NCI-H1417 treated with DMSO at 0.1 percent for 48 hours (cell line): Measurements from ENCODE around the gene NPC1L1.
"Not testable (repeated sequence)": the region's sequence is repeated elsewhere in the genome, so short reads cannot be mapped to it uniquely, and the experiment has no call there.

ENCODE experiments used
- DNase-seq: peaks from one replicate; lab custom pipeline; 2025; lab: John Stamatoyannopoulos, UW

NPC1L1 gene

DNA sequence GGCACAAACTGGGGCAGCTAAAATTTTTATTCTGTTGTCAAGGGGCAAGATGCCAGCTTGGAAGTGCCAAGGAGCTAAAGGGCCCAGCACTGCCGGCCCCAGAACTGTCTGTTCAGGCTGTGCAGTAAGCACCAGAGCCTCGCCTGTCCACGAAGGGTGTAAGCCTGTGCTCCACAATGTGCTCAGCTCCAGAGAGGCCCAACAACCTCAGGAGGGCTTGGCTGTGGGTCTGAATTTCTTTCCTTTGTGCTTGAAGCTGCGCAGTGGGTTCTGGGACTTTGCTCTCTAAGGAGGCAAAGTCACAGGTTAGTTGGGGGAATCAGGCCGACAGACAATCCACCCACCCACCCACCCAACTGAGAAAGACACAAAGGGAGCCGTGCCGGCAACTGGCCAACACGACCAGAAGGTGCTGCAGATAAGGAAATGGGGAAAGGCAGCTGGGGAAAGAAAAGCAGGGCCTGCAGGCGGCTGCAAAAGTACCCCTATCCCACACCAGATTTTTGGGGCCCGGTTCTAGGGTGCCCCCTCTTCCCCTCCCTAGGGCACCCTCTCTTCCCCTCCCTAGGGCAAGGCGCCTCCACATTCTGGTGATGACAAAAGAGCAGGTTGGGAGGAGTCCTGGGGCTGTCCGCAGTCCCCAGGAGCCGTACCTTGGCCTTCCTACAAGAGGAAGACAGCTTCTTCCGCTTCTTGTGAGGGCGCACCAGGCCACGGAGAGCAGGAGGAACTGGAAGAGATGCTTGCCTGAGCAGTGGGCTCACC lies 24.8 kb upstream of the NPC1L1 start:
- DNase-seq = no peak

- no peak for DNase-seq
Measured at GRCh38 chr7:44565097-44565794, 24.1 kb upstream of the NPC1L1 start.

DNA sequence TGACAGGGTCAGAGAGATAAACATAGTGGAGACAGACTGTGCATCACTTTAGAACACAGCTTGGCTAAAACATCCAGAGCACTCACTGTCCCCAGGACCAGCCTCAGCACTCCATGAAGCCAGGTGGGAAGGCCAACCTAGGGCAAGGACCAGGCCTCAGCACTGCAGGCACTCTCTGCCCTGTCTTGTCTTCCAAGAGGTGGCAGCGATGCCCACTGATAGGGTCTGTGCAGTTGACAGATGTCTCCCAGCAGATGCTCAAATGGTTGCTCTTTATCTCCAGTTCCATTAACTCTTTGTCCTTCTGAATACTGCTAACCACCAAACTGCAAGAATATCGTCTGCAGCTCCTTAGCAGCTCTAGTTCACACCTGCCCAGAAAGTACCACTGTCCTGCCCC lies 23.5 kb upstream of the NPC1L1 start:
- DNase-seq = no peak

- DNase-seq = no peak
Measured at GRCh38 chr7:44563171-44563679, 22.1 kb upstream of the NPC1L1 start.

DNA sequence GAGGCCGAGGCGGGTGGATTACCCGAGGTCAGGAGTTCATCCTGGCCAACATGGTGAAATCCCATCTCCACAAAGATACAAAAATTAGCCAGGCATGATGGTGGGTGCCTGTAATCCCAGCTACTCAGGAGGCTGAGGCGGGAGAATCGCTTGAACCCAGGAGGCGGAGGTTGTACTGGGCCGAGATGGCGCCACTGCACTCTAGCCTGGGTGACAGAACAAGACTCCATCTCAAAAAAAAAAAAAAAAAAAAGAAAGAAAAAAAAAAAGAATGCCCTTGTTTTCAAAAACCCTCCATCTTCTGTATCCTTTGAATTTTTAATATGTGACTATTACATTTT lies 21.5 kb upstream of the NPC1L1 start:
- not testable (repeated sequence) for DNase-seq

DNA sequence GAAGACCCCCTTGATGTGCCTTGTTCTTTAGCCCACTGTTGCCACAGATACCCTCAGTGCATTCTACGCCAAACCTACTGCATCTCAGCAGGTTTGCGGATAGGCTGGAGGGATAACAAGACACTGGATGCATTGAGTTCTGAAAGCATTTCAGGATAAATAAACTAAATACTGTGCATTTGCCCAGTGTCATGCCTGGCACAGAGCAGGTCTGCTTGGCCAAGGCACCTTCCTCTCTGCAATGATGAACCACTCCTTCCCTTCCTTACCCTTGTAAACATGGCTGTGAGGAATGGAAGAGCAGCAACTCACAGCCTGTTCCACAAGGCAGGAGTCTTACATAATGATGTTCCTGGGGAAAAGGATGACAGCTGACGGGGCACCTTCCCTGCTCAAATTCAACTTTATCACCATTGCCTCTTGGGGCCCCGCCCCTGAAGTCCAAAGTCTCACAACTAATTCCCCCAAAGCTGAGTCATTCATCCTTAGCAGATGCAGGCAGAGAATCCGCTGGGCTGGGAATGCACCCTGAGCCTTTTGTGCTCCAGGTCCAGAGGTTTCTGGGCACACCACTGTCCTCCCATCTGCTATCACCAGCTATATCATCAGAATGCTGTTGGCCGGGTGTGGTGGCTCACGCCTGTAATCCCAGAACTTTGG lies 21.0 kb upstream of the NPC1L1 start:
- DNase-seq = no peak

GRCh38 chr7:44561481-44561880 lies 20.4 kb upstream of the NPC1L1 start:
- DNase-seq = no peak

- DNase-seq = no peak
Measured at GRCh38 chr7:44559485-44559884, 18.4 kb upstream of the NPC1L1 start.

- no peak for DNase-seq
Measured at GRCh38 chr7:44557485-44557884, 16.4 kb upstream of the NPC1L1 start.

DNA sequence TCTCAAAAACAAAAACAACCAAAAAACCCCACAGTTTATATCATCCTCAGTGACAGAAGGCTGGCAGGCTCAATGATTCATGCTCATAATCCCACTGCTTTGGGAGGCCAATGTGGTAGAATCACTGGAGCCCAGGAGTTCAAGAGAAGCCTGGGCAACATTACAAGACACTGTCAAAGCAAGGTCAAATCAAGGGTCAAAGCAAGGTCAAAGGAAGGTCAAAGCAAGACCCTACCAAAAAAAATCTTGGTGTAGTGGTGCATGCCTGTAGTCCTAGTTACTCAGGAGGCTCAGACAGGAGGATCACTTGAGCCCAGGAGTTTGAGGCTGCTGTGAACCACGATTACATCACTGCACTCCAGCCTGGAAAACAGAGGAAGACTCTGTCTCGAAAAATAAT lies 14.2 kb upstream of the NPC1L1 start:
- DNase-seq = no peak

- DNase-seq = not testable (repeated sequence)
Measured at GRCh38 chr7:44552473-44553005, 11.4 kb upstream of the NPC1L1 start.

GRCh38 chr7:44549457-44549856 lies 8.3 kb upstream of the NPC1L1 start:
- DNase-seq = no peak

DNA sequence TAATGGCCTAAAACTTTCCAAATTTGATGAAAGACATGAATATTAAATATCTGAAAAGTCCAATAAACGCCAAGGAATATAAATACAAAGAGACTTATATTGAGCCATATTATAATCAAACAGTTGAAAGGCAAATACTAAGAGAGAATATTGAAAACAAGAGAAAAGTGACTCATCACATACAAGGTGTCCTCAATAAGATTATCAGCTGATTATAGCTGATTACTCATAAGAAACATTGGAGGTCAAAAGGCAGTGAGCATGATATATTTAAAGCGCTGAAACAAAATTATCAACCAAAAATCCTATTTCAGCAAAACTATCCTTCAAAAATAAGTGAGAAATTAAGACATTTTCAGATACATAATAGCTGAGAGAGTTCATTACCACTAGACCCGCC lies 7.8 kb upstream of the NPC1L1 start:
- DNase-seq = no peak

GRCh38 chr7:44547536-44548231 lies 6.6 kb upstream of the NPC1L1 start:
- DNase-seq = no peak

DNA sequence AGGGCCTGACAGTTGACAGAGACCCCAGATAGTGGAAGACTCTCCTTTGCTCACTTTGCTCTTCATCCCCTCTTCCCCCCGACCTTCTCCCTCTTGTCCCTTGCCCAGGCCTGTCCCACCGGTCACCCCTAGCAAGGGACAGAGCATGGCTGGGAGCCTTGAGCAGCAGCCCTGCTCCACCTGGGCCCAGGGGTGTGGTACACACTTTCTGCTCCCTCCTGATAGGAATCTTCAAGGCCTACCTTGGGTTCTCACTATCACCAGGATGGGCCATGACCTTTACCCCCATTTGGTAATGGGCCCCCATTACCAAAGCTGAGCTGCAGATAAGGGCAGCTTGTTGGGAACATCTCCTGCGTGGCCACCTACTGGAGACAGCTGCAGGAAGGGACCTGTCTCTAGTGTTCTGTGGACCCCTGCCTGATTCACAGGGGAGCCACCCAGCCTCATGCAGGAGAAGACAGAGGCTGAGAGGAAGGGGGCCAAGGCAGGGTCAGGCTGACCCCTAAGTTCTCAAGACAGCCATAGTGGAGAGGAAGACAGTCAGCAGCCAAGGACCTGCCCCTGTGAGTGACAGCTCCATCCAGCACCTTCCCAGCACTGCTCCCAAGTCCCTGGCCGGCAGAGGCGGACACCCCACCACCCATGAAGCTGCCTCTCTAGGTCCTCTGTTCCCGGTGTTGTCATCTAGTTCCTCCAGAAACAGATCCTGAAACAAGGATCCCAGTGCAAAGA lies 913 bp upstream of the NPC1L1 start:
- DNase-seq = no peak

DNA sequence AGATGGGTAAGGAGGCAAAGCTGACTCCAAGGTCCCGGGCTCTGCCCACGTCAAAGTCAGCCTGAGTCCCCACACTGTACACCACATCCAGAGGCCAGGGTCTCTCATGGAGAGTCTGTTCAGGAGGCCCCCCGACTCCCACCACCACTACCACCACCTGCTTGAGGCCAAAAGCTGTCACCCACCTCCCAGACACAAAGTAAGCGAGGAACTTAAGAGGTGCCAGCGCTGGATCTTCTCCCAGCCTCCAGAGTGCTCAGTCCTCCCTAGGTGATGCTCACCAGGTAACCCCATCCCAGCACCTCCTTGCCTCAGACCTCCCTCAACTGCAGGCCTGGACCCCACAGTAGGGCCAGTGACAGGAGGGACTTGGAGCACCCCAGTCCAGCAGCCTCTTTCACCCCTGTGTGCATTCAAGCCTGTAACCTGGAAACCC lies 520 bp downstream of the NPC1L1 start:
- DNase-seq = no peak

DNA sequence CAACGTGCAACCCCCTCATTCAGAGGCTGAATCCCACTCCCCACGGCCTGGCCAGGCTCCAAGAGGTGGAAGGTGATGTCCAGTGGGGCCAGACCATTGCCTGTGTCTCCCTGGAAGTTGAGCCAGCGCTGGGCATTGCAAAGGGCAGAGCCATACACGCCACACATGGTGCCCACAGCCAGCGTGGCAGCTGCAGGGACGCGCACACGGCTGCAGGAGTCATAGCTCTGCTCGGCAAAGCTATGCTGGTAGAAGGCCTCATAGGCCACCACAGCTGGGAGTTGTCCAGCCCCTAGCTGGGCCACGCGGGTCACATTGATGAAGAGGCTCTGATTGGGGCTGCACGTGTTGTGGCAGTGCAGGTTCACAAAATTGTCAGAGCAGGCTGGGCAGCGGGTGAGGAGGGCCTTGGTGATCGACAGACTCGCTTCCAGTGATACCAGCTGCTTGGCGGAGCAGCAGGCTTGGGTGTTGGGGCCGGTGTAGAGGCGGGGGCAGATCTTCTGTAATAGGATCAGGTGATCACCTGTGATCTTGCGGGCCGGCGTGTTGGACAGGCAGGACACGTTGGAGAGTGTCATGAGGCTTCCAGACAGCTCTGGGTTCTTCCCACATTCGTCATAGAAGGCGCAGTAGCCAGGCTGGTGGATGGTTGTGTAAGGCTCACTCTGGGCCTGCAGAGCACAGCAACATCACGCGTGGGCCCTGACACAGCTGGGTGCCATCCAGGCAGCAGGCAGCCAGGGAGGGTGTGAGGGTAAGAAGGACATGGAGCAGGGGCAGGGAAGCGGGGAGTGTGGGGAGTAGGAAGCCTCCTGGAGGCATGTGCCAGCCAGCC lies 1.2 kb downstream of the NPC1L1 start:
- no peak for DNase-seq

DNA sequence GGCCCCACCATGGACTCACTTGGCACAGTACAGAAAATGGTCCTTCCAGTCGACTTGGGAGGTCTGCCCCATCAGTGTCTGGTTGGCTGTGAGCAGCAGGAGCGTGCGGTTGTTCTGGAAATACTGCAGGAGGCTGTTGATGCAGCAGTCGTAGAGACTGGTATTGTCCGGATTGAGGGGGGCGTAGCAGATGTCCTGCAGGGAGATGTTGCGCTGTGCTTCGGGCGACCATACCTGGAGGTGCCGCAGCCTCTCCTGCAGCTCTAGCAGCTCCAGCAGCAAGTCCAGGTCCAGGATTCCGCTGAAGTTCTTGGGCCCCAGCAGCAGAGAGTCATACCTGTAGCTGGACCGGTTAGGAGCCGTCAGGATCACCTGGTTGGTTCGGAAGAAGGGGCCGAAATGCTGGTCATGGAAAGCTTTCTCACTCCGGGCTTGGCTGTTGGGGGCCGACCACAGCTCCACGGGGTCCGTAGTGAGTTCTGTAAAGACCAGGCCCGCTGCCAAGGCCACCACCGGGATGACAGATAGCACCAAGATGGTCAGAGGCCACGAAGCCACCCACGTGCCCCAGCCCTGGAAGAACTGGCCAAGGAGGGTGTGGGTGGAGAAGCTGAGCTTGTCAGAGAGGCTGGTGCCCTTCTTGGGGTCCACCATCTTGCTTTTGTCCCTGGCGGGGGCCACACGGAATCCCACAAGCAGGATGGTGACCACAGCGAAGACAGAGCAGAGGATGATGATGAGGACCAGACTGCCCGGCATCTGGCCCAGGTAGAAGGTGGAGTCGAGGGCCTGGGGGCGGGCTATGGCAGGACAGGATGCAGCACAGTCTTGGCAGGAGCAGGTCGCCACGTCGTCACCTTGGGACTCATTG lies 2.1 kb downstream of the NPC1L1 start:
- no peak for DNase-seq

- no peak for DNase-seq
Measured at GRCh38 chr7:44538093-44538797, 2.9 kb downstream of the NPC1L1 start.
